ENCODE data around the gene SOX6.

Gene SOX6

GRCh38 chr11:16111690-16112089 is 244.7 kb downstream of the SOX6 start:
- H3K27me3 Mint-ChIP-seq: no peaks in the 10 kb centered on the region
- H3K4me3 Mint-ChIP-seq: no peak overlapping the region

GRCh38 chr11:16110886-16111285 is 245.5 kb downstream of the SOX6 start:
- intact Hi-C loops (cut with micrococcal nuclease): no loop called here
- Mint-ChIP-seq H3K27me3 (no peaks in the 10 kb centered on the region), H3K36me3 (ENCODE audit: low read depth) (no peaks in the 10 kb centered on the region), H3K4me1 (ENCODE audit: low read depth) (no peaks in the 10 kb centered on the region), H3K27ac (no peak overlapping the region), H3K4me3 (no peak overlapping the region), H3K9me3 (peaks cover 10% of the 10 kb centered on the region)

More at GRCh38 chr11:16111690-16112089, 244.7 kb downstream of the SOX6 start:
- H3K36me3 Mint-ChIP-seq (ENCODE audit: low read depth): no peaks in the 10 kb centered on the region
- no peaks in the 10 kb centered on the region for H3K4me1 Mint-ChIP-seq (ENCODE audit: low read depth)
- H3K27ac Mint-ChIP-seq: no peak overlapping the region
- intact Hi-C loops (cut with micrococcal nuclease): no loop called here
- H3K9me3 Mint-ChIP-seq: peaks cover 2% of the 10 kb centered on the region

GRCh38 chr11:16099343-16099900 is 256.9 kb downstream of the SOX6 start:
- Mint-ChIP-seq H3K27me3 (no peaks in the 10 kb centered on the region), H3K4me1 (ENCODE audit: low read depth) (no peaks in the 10 kb centered on the region), H3K9me3 (no peaks in the 10 kb centered on the region), H3K27ac (no peak overlapping the region), H3K36me3 (ENCODE audit: low read depth) (no peaks in the 10 kb centered on the region), H3K4me3 (no peak overlapping the region)
- intact Hi-C loops (cut with micrococcal nuclease): no loop called here

- H3K27ac Mint-ChIP-seq: no peak overlapping the region
- intact Hi-C loops (cut with micrococcal nuclease): no loop called here
- H3K4me3 Mint-ChIP-seq: no peak overlapping the region
- H3K4me1 Mint-ChIP-seq (ENCODE audit: low read depth): no peaks in the 10 kb centered on the region
- peaks cover 1% of the 10 kb centered on the region for H3K27me3 Mint-ChIP-seq
- no peaks in the 10 kb centered on the region for H3K36me3 Mint-ChIP-seq (ENCODE audit: low read depth)
- no peaks in the 10 kb centered on the region for H3K9me3 Mint-ChIP-seq
Measured at GRCh38 chr11:16098526-16099205, 257.7 kb downstream of the SOX6 start.

- intact Hi-C loops (cut with micrococcal nuclease): no loop called here
- Mint-ChIP-seq H3K4me3 (no peak overlapping the region), H3K4me1 (ENCODE audit: low read depth) (no peaks in the 10 kb centered on the region), H3K27me3 (peaks cover 1% of the 10 kb centered on the region), H3K9me3 (no peaks in the 10 kb centered on the region), H3K36me3 (ENCODE audit: low read depth) (no peaks in the 10 kb centered on the region), H3K27ac (no peak overlapping the region)
Measured at GRCh38 chr11:16097543-16097942, 258.8 kb downstream of the SOX6 start.

- H3K27ac Mint-ChIP-seq: no peak overlapping the region
- H3K36me3 Mint-ChIP-seq (ENCODE audit: low read depth): no peaks in the 10 kb centered on the region
- H3K27me3 Mint-ChIP-seq: peaks cover 1% of the 10 kb centered on the region
- intact Hi-C loops (cut with micrococcal nuclease): no loop called here
- H3K4me1 Mint-ChIP-seq (ENCODE audit: low read depth): no peaks in the 10 kb centered on the region
- no peak overlapping the region for H3K4me3 Mint-ChIP-seq
- H3K9me3 Mint-ChIP-seq: no peaks in the 10 kb centered on the region
Measured at GRCh38 chr11:16096336-16096735, 260.0 kb downstream of the SOX6 start.

GRCh38 chr11:16095756-16096155 is 260.6 kb downstream of the SOX6 start:
- no peaks in the 10 kb centered on the region for H3K36me3 Mint-ChIP-seq (ENCODE audit: low read depth)
- no peak overlapping the region for H3K4me3 Mint-ChIP-seq
- H3K27ac Mint-ChIP-seq: no peak overlapping the region
- intact Hi-C loops (cut with micrococcal nuclease): no loop called here
- peaks cover 1% of the 10 kb centered on the region for H3K27me3 Mint-ChIP-seq
- H3K4me1 Mint-ChIP-seq (ENCODE audit: low read depth): no peaks in the 10 kb centered on the region
- no peaks in the 10 kb centered on the region for H3K9me3 Mint-ChIP-seq

GRCh38 chr11:16093889-16094653 is 262.3 kb downstream of the SOX6 start:
- intact Hi-C loops (cut with micrococcal nuclease): no loop called here

GRCh38 chr11:16091862-16092261 is 264.5 kb downstream of the SOX6 start:
- Mint-ChIP-seq H3K36me3 (ENCODE audit: low read depth) (no peaks in the 10 kb centered on the region), H3K4me3 (no peak overlapping the region)
- intact Hi-C loops (cut with micrococcal nuclease): no loop called here

More at GRCh38 chr11:16093889-16094653, 262.3 kb downstream of the SOX6 start:
- Mint-ChIP-seq H3K27me3 (peaks cover 1% of the 10 kb centered on the region), H3K4me3 (no peak overlapping the region), H3K27ac (no peak overlapping the region), H3K9me3 (no peaks in the 10 kb centered on the region), H3K36me3 (ENCODE audit: low read depth) (no peaks in the 10 kb centered on the region), H3K4me1 (ENCODE audit: low read depth) (no peaks in the 10 kb centered on the region)

GRCh38 chr11:16089481-16089880 is 266.9 kb downstream of the SOX6 start:
- Mint-ChIP-seq H3K4me3 (no peak overlapping the region), H3K4me1 (ENCODE audit: low read depth) (no peaks in the 10 kb centered on the region), H3K36me3 (ENCODE audit: low read depth) (no peaks in the 10 kb centered on the region), H3K9me3 (no peaks in the 10 kb centered on the region), H3K27ac (no peak overlapping the region), H3K27me3 (peaks cover 1% of the 10 kb centered on the region)
- intact Hi-C loops (cut with micrococcal nuclease): no loop called here

More at GRCh38 chr11:16091862-16092261, 264.5 kb downstream of the SOX6 start:
- Mint-ChIP-seq H3K9me3 (no peaks in the 10 kb centered on the region), H3K27ac (no peak overlapping the region), H3K27me3 (peaks cover 1% of the 10 kb centered on the region), H3K4me1 (ENCODE audit: low read depth) (no peaks in the 10 kb centered on the region)

- intact Hi-C loops (cut with micrococcal nuclease): no loop called here
- no peaks in the 10 kb centered on the region for H3K9me3 Mint-ChIP-seq
- H3K27ac Mint-ChIP-seq: no peak overlapping the region
- no peaks in the 10 kb centered on the region for H3K4me1 Mint-ChIP-seq (ENCODE audit: low read depth)
- no peaks in the 10 kb centered on the region for H3K27me3 Mint-ChIP-seq
- no peak overlapping the region for H3K4me3 Mint-ChIP-seq
- H3K36me3 Mint-ChIP-seq (ENCODE audit: low read depth): no peaks in the 10 kb centered on the region
Measured at GRCh38 chr11:16088774-16089173, 267.6 kb downstream of the SOX6 start.

- intact Hi-C loops (cut with micrococcal nuclease): no loop called here
- Mint-ChIP-seq H3K4me3 (no peak overlapping the region), H3K36me3 (ENCODE audit: low read depth) (no peaks in the 10 kb centered on the region), H3K27ac (no peak overlapping the region), H3K27me3 (no peaks in the 10 kb centered on the region), H3K4me1 (ENCODE audit: low read depth) (no peaks in the 10 kb centered on the region), H3K9me3 (no peaks in the 10 kb centered on the region)
Measured at GRCh38 chr11:16087886-16088285, 268.5 kb downstream of the SOX6 start.

- Mint-ChIP-seq H3K27me3 (no peaks in the 10 kb centered on the region), H3K27ac (no peak overlapping the region), H3K9me3 (no peaks in the 10 kb centered on the region), H3K4me3 (no peak overlapping the region), H3K4me1 (ENCODE audit: low read depth) (no peaks in the 10 kb centered on the region), H3K36me3 (ENCODE audit: low read depth) (no peaks in the 10 kb centered on the region)
- intact Hi-C loops (cut with micrococcal nuclease): no loop called here
Measured at GRCh38 chr11:16086229-16086819, 270.0 kb downstream of the SOX6 start.
